AG08395 (cell line): ENCODE results near the gene PRR16.
"Not testable (repeated sequence)": the region's sequence is repeated elsewhere in the genome, so short reads cannot be mapped to it uniquely, and the experiment has no call there.

Source experiments
- DNase-seq: peaks from one replicate; pipeline ENCODE4 v3.0.0; 2012; ENCODE audit warnings: mixed read lengths, low spot score

PRR16 gene

GRCh38 chr5:120463991-120464626 is at the start of gene PRR16:
TSS of gene PRR16 (plus strand) at chr5:120464300.
- DNase-seq = peak; percentile 82

- peak; percentile 5 for DNase-seq
Measured at GRCh38 chr5:120415985-120416384, 48.1 kb upstream of the PRR16 start.

GRCh38 chr5:120419127-120419526 is 45.0 kb upstream of the PRR16 start:
- no peak for DNase-seq

- DNase-seq = not testable (repeated sequence)
Measured at GRCh38 chr5:120426633-120427275, 37.3 kb upstream of the PRR16 start.

GRCh38 chr5:120430572-120430971 is 33.5 kb upstream of the PRR16 start:
- no peak for DNase-seq

- DNase-seq = no peak
Measured at GRCh38 chr5:120432861-120433260, 31.2 kb upstream of the PRR16 start.

GRCh38 chr5:120435129-120435528 is 29.0 kb upstream of the PRR16 start:
- no peak for DNase-seq

GRCh38 chr5:120436996-120437395 is 27.1 kb upstream of the PRR16 start:
- DNase-seq = peak; percentile 12

GRCh38 chr5:120442694-120443093 is 21.4 kb upstream of the PRR16 start:
- DNase-seq = no peak

GRCh38 chr5:120443607-120444006 is 20.5 kb upstream of the PRR16 start:
- no peak for DNase-seq

- peak; percentile 81 for DNase-seq
Measured at GRCh38 chr5:120446068-120446492, 18.0 kb upstream of the PRR16 start.

- peak; percentile 6 for DNase-seq
Measured at GRCh38 chr5:120446901-120447300, 17.2 kb upstream of the PRR16 start.

GRCh38 chr5:120447706-120448239 is 16.3 kb upstream of the PRR16 start:
- no peak for DNase-seq

GRCh38 chr5:120449501-120449900 is 14.6 kb upstream of the PRR16 start:
- DNase-seq = peak; percentile 47

GRCh38 chr5:120450910-120451309 is 13.2 kb upstream of the PRR16 start:
- DNase-seq = no peak

GRCh38 chr5:120451445-120451844 is 12.7 kb upstream of the PRR16 start:
- no peak for DNase-seq

GRCh38 chr5:120452471-120452870 is 11.6 kb upstream of the PRR16 start:
- DNase-seq = no peak

GRCh38 chr5:120454094-120454798 is 9.9 kb upstream of the PRR16 start:
- DNase-seq = peak; percentile 76

GRCh38 chr5:120456006-120456405 is 8.1 kb upstream of the PRR16 start:
- DNase-seq = no peak

- DNase-seq = no peak
Measured at GRCh38 chr5:120457839-120458507, 6.1 kb upstream of the PRR16 start.

- DNase-seq = not testable (repeated sequence)
Measured at GRCh38 chr5:120458508-120458847, 5.6 kb upstream of the PRR16 start.

- DNase-seq = no peak
Measured at GRCh38 chr5:120461251-120461650, 2.8 kb upstream of the PRR16 start.
